Endodermal cell (in vitro differentiated cells): ENCODE measurements around the gene KCTD20. TPM values are rescaled to one million over a fixed set of nuclear protein-coding genes. Genes with fewer than 3 reads are reported as not detected.
"Not testable (repeated sequence)": the region's sequence is repeated elsewhere in the genome, so short reads cannot be mapped to it uniquely, and the experiment has no call there.

Experiments
- DNase-seq: peaks from one replicate; pipeline ENCODE4 v3.0.0-alpha.2; 2017
- H3K27ac ChIP-seq: 2 replicates; pipeline ENCODE4 v1.5.1; 2013; ENCODE audit warnings: mild to moderate bottlenecking, low read depth, low read length, moderate library complexity
- H3K27me3 ChIP-seq: 2 replicates; pipeline ENCODE4 v1.6.1; 2013; ENCODE audit warnings: mild to moderate bottlenecking, low read length, moderate library complexity; ENCODE audit not compliant: insufficient read depth, control insufficient read depth, poor library complexity, severe bottlenecking
- H3K36me3 ChIP-seq: 2 replicates; pipeline ENCODE4 v1.7.0; 2013; ENCODE audit warnings: mild to moderate bottlenecking, low read length, moderate library complexity; ENCODE audit not compliant: control insufficient read depth, insufficient read depth
- H3K4me1 ChIP-seq: one replicate; pipeline ENCODE4 v1.7.0; 2013; ENCODE audit warnings: low read length; ENCODE audit not compliant: control insufficient read depth, insufficient read depth
- H3K4me3 ChIP-seq: 2 replicates; pipeline ENCODE4 v1.5.1; 2013; ENCODE audit warnings: mild to moderate bottlenecking, low read length, moderate library complexity
- H3K9ac ChIP-seq: 2 replicates; pipeline ENCODE4 v1.6.1; 2013; ENCODE audit warnings: mild to moderate bottlenecking, low read length, moderate library complexity; ENCODE audit not compliant: poor library complexity, severe bottlenecking; ENCODE audit errors: extremely low read depth
- H3K9me3 ChIP-seq: 2 replicates; pipeline ENCODE4 v1.6.1; 2013; ENCODE audit warnings: mild to moderate bottlenecking, low read length, moderate library complexity; ENCODE audit not compliant: control insufficient read depth
- H3K27ac Mint-ChIP-seq: 2 replicates; pipeline ENCODE4 v1.8.0; 2020; ENCODE audit warnings: mixed read lengths
- H3K27me3 Mint-ChIP-seq: 2 replicates; pipeline ENCODE4 v1.8.0; 2021; ENCODE audit warnings: mild to moderate bottlenecking, mixed read lengths; ENCODE audit not compliant: insufficient read depth
- H3K36me3 Mint-ChIP-seq: 2 replicates; pipeline ENCODE4 v1.8.0; 2020; ENCODE audit warnings: low read depth, mixed read lengths
- H3K4me1 Mint-ChIP-seq: 2 replicates; pipeline ENCODE4 v1.8.0; 2020; ENCODE audit warnings: mixed read lengths
- H3K4me3 Mint-ChIP-seq: 2 replicates; pipeline ENCODE4 v1.8.0; 2020; ENCODE audit warnings: mild to moderate bottlenecking, moderate library complexity, mixed read lengths
- H3K9me3 Mint-ChIP-seq: 2 replicates; pipeline ENCODE4 v1.8.0; 2020; ENCODE audit warnings: mild to moderate bottlenecking, mixed read lengths
- CTCF ChIP-seq: fragments of 200-600 bp; sonication (generic); conservative IDR thresholded peaks from 2 replicates; pipeline ENCODE4 v1.5.0; 2021; ENCODE audit warnings: antibody characterized with exemption, mild to moderate bottlenecking
- WGBS, 2 experiments: methylation state at CpG; one replicate each; pipeline versions ENCODE4 v1.1.5 to v1.1.7; 2013; ENCODE audit warnings: missing lambda C conversion rate in 2 of 2, mixed read lengths in 1 of 2; ENCODE audit not compliant: insufficient coverage in 1 of 2, insufficient read length in 1 of 2; 5-methylcytosine and 5-hydroxymethylcytosine counted together
- total RNA-seq, 2 donors: library from RNA; stranded (reverse); fragmentation: NEBNext Ultra II Directional in 1 of 2; extraction: Animal tissue kit (Norgen Biotek cat#: 25700) in 1 of 2; gene quantifications; 2 replicates in 1 of 2; 3 replicates in 1 of 2; pipeline ENCODE4 v1.2.1, GENCODE V29; 2021

Gene KCTD20
- total RNA-seq, 2 donors from 2014 or later = 20.5 to 29.0 TPM

- Histone ChIP-seq H3K9me3 (no peaks in the 10 kb centered on the region), H3K27ac (no peak overlapping the region), H3K9ac (no peak overlapping the region), H3K4me3 (no peak overlapping the region), H3K36me3 (peaks cover 11% of the 10 kb centered on the region), H3K4me1 (peaks cover 6% of the 10 kb centered on the region), H3K27me3 (no peaks in the 10 kb centered on the region)
- no peak for TF ChIP-seq CTCF
- Mint-ChIP-seq H3K4me1 (peaks cover 16% of the 10 kb centered on the region), H3K27me3 (no peaks in the 10 kb centered on the region), H3K36me3 (peaks cover 21% of the 10 kb centered on the region), H3K27ac (no peak overlapping the region), H3K9me3 (peaks cover 13% of the 10 kb centered on the region), H3K4me3 (no peak overlapping the region)
- no peak for DNase-seq
Observed at GRCh38 chr6:36445621-36446020, 2.8 kb downstream of the KCTD20 start.

GRCh38 chr6:36449173-36449572, 6.4 kb downstream of the KCTD20 start:
- not testable (repeated sequence) for H3K27me3 Mint-ChIP-seq, H3K9me3 ChIP-seq, H3K27me3 ChIP-seq, H3K27ac ChIP-seq, DNase-seq, H3K4me3 ChIP-seq, H3K4me1 Mint-ChIP-seq, H3K9ac ChIP-seq, H3K27ac Mint-ChIP-seq, H3K4me3 Mint-ChIP-seq, H3K4me1 ChIP-seq
- 95% methylated on average over 10 of the region's 10 CpGs for WGBS, 2 experiments
- Mint-ChIP-seq H3K9me3 (peaks cover 13% of the 10 kb centered on the region), H3K36me3 (peaks cover 41% of the 10 kb centered on the region)
- H3K36me3 ChIP-seq = peaks cover 22% of the 10 kb centered on the region

GRCh38 chr6:36452897-36453296, 10.1 kb downstream of the KCTD20 start:
- H3K27me3 ChIP-seq, H3K27me3 Mint-ChIP-seq, H3K27ac Mint-ChIP-seq, H3K4me1 Mint-ChIP-seq, H3K9me3 ChIP-seq, H3K4me3 ChIP-seq, H3K9ac ChIP-seq, H3K4me3 Mint-ChIP-seq, H3K27ac ChIP-seq, DNase-seq, H3K4me1 ChIP-seq: not testable (repeated sequence)
- Mint-ChIP-seq H3K36me3 (peaks cover 51% of the 10 kb centered on the region), H3K9me3 (peaks cover 13% of the 10 kb centered on the region)
- 96% methylated on average over 8 of the region's 8 CpGs for WGBS, 2 experiments
- peaks cover 25% of the 10 kb centered on the region for H3K36me3 ChIP-seq

GRCh38 chr6:36455486-36456027, 12.8 kb downstream of the KCTD20 start:
- Histone ChIP-seq H3K27ac (no peak overlapping the region), H3K27me3 (no peaks in the 10 kb centered on the region), H3K4me1 (no peaks in the 10 kb centered on the region), H3K9me3 (no peaks in the 10 kb centered on the region), H3K9ac (no peak overlapping the region), H3K4me3 (no peak overlapping the region), H3K36me3 (peaks cover 14% of the 10 kb centered on the region)
- DNase-seq = no peak
- Mint-ChIP-seq H3K9me3 (no peaks in the 10 kb centered on the region), H3K36me3 (peaks cover 36% of the 10 kb centered on the region), H3K4me3 (no peak overlapping the region), H3K4me1 (no peaks in the 10 kb centered on the region), H3K27me3 (no peaks in the 10 kb centered on the region), H3K27ac (no peak overlapping the region)
- no peak for TF ChIP-seq CTCF
- 91 to 98% methylated on average over 2 to 3 of the region's 3 CpGs for WGBS, 2 experiments
